B cell (primary cell): Measurements from ENCODE around the gene LRRC31.

Experiments used
- EZH2 ChIP-seq: IDR thresholded peaks from 2 replicates; pipeline ENCODE4 v1.6.1; 2012; ENCODE audit warnings: borderline replicate concordance, low read depth, mild to moderate bottlenecking, moderate library complexity, low read length; ENCODE audit not compliant: insufficient read depth, poor library complexity, severe bottlenecking
- TF ChIP-seq, protein P1 (sequence below): fragments of 200-600 bp; IDR thresholded peaks from one replicate; pipeline ENCODE4 v1.8.0; 2022; ENCODE audit warnings: antibody characterized with exemption, mild to moderate bottlenecking

DNA sequence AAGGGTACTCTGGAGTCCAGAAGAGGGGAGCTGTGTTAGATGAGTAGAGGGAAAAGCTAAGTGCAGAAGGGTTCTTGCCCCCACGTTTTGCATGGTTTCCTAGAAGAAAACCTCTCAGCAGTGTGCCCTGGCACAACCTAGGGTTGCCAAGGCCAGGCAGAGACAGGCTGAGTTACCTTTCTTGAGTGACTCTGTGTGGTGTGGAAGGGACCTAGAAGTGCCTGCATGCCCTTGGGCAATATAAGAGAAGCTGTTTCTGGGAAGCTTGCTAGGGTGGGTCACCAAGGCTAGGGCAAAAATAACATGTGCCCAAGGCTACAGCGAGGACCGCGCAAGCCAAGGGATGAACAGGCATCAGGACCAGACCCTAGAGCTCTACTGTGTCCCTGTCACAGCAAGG is 38.2 kb upstream of the LRRC31 start:
- TF ChIP-seq, protein P1, sequence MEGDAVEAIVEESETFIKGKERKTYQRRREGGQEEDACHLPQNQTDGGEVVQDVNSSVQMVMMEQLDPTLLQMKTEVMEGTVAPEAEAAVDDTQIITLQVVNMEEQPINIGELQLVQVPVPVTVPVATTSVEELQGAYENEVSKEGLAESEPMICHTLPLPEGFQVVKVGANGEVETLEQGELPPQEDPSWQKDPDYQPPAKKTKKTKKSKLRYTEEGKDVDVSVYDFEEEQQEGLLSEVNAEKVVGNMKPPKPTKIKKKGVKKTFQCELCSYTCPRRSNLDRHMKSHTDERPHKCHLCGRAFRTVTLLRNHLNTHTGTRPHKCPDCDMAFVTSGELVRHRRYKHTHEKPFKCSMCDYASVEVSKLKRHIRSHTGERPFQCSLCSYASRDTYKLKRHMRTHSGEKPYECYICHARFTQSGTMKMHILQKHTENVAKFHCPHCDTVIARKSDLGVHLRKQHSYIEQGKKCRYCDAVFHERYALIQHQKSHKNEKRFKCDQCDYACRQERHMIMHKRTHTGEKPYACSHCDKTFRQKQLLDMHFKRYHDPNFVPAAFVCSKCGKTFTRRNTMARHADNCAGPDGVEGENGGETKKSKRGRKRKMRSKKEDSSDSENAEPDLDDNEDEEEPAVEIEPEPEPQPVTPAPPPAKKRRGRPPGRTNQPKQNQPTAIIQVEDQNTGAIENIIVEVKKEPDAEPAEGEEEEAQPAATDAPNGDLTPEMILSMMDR = no peak
- TF ChIP-seq EZH2 = no peak
